ENCODE results near the gene GOLGA8T. TPM values are rescaled to one million over a fixed set of nuclear protein-coding genes. Genes with fewer than 3 reads are reported as not detected.
"Not testable (repeated sequence)": the region's sequence is repeated elsewhere in the genome, so short reads cannot be mapped to it uniquely, and the experiment has no call there.

The GOLGA8T gene
- polyA plus RNA-seq, 3 donors, result 0.27 TPM; not detected in 2

DNA sequence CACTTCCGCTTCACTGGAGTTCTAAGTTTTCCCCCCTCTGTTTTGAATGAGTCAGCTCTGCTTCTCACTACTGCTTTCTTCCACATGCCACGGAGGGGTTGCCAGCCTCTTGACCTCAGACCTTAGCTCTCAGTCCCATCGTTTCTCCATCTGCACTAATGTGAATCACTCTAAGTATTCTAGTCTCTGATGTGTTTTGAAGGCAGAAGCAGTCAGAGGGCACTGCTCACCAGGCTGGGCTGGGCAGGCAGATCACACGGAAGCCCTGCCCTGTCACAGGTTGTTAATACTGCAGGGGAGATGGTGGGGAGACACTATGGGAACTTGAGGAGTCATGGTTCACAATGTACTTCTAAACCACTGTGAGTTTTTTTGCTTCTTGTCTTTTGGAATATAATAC lies 24.3 kb upstream of the GOLGA8T start:
- H3K27ac ChIP-seq (ENCODE audit: low read depth in 1 of 2, low read length in 2 of 2); H4K20me1 ChIP-seq (ENCODE audit: insufficient read depth, low read length); H3K4me2 ChIP-seq (replicated peaks; ENCODE audit: extremely low read depth, low read length, poor library complexity, severe bottlenecking); H3K79me2 ChIP-seq (ENCODE audit: insufficient read depth, low read length); H3K9me3 Mint-ChIP-seq; DNase-seq; H3K27me3 ChIP-seq (ENCODE audit: control insufficient read depth in 2 of 2, insufficient read depth in 2 of 2, low read length in 2 of 2); intact Hi-C loops (cut with micrococcal nuclease); H3K27me3 Mint-ChIP-seq (ENCODE audit: low read depth in 3 of 3); H3K9ac ChIP-seq (ENCODE audit: insufficient read depth, low read length, poor library complexity, severe bottlenecking); H3K27ac Mint-ChIP-seq; H3K4me1 Mint-ChIP-seq; H3K4me3 Mint-ChIP-seq; H3K36me3 ChIP-seq (replicated peaks in 1 of 2; ENCODE audit: control insufficient read depth in 1 of 2, insufficient read depth in 2 of 2, low read length in 2 of 2); H3K4me3 ChIP-seq (replicated peaks in 1 of 3; ENCODE audit: low read depth in 2 of 3, low read length in 3 of 3); H3K4me1 ChIP-seq (ENCODE audit: control insufficient read depth in 1 of 2, insufficient read depth in 2 of 2, low read length in 2 of 2); H3K9me3 ChIP-seq (replicated peaks in 1 of 2; ENCODE audit: control insufficient read depth in 1 of 2, insufficient read depth in 1 of 2, low read length in 2 of 2); H2AFZ ChIP-seq (ENCODE audit: insufficient read depth, low read depth, low read length, poor library complexity, severe bottlenecking); H3K36me3 Mint-ChIP-seq: not testable (repeated sequence)
- WGBS (ENCODE audit: insufficient coverage), result no CpG with 5 or more reads among the region's 4 CpGs

DNA sequence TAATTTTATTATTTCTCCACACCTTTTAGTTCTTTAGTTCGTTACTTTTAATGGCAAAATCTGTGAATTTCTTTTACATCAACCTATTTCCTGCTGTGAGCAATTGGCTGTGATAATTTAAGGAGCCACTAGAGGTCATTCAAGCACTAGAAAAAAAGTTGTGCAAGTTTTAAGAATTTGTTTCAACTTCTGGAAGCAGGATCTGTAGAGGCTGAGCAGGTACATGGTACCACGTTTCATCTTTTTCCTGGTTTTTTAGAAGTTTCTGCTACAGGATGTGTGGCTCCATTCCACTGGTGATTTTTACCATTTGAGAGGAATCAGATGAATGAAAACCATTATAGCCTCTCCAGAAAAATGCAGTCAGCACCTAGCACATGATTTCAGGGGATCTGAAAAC lies 4.8 kb upstream of the GOLGA8T start:
- H3K36me3 ChIP-seq (replicated peaks in 1 of 2; ENCODE audit: control insufficient read depth in 1 of 2, insufficient read depth in 2 of 2, low read length in 2 of 2); H3K4me2 ChIP-seq (replicated peaks; ENCODE audit: extremely low read depth, low read length, poor library complexity, severe bottlenecking); DNase-seq; H3K9me3 ChIP-seq (replicated peaks in 1 of 2; ENCODE audit: control insufficient read depth in 1 of 2, insufficient read depth in 1 of 2, low read length in 2 of 2); H3K9me3 Mint-ChIP-seq; H3K4me3 Mint-ChIP-seq; intact Hi-C loops (cut with micrococcal nuclease); H2AFZ ChIP-seq (ENCODE audit: insufficient read depth, low read depth, low read length, poor library complexity, severe bottlenecking); H3K36me3 Mint-ChIP-seq; H3K4me3 ChIP-seq (replicated peaks in 1 of 3; ENCODE audit: low read depth in 2 of 3, low read length in 3 of 3); H4K20me1 ChIP-seq (ENCODE audit: insufficient read depth, low read length); H3K4me1 ChIP-seq (ENCODE audit: control insufficient read depth in 1 of 2, insufficient read depth in 2 of 2, low read length in 2 of 2); H3K4me1 Mint-ChIP-seq; H3K27me3 ChIP-seq (ENCODE audit: control insufficient read depth in 2 of 2, insufficient read depth in 2 of 2, low read length in 2 of 2); H3K27ac Mint-ChIP-seq; H3K27ac ChIP-seq (ENCODE audit: low read depth in 1 of 2, low read length in 2 of 2); H3K79me2 ChIP-seq (ENCODE audit: insufficient read depth, low read length); H3K27me3 Mint-ChIP-seq (ENCODE audit: low read depth in 3 of 3); H3K9ac ChIP-seq (ENCODE audit: insufficient read depth, low read length, poor library complexity, severe bottlenecking): not testable (repeated sequence)
- WGBS (ENCODE audit: insufficient coverage), result no CpG with 5 or more reads among the region's 2 CpGs

DNA sequence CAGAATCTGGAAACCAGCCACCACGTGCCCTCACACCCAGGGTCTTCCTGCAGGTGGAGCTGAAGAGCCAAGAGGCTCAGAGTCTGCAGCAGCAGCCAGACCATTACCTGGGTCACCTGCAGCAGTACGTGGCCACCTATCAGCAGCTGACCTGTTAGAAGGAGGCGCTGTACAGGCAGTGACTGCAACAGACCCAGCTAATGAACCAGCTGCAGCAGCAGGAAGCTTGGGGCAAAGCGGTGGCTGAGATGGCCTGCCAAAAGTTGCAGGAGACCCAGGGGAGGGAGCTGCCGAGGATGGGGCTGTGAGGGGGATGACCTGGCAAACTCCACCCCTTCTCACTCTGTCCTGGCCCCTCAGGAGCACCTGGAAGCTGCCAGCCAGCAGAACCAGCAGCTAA lies 8.4 kb downstream of the GOLGA8T start:
- intact Hi-C loops (cut with micrococcal nuclease); H3K4me1 ChIP-seq (ENCODE audit: control insufficient read depth in 1 of 2, insufficient read depth in 2 of 2, low read length in 2 of 2); H3K36me3 ChIP-seq (replicated peaks in 1 of 2; ENCODE audit: control insufficient read depth in 1 of 2, insufficient read depth in 2 of 2, low read length in 2 of 2); H3K27ac ChIP-seq (ENCODE audit: low read depth in 1 of 2, low read length in 2 of 2); H3K36me3 Mint-ChIP-seq; H3K9ac ChIP-seq (ENCODE audit: insufficient read depth, low read length, poor library complexity, severe bottlenecking); H3K4me1 Mint-ChIP-seq; H3K4me3 ChIP-seq (replicated peaks in 1 of 3; ENCODE audit: low read depth in 2 of 3, low read length in 3 of 3); DNase-seq; H3K27me3 Mint-ChIP-seq (ENCODE audit: low read depth in 3 of 3); H3K79me2 ChIP-seq (ENCODE audit: insufficient read depth, low read length); H4K20me1 ChIP-seq (ENCODE audit: insufficient read depth, low read length); H3K9me3 ChIP-seq (replicated peaks in 1 of 2; ENCODE audit: control insufficient read depth in 1 of 2, insufficient read depth in 1 of 2, low read length in 2 of 2); H3K9me3 Mint-ChIP-seq; H2AFZ ChIP-seq (ENCODE audit: insufficient read depth, low read depth, low read length, poor library complexity, severe bottlenecking); H3K27me3 ChIP-seq (ENCODE audit: control insufficient read depth in 2 of 2, insufficient read depth in 2 of 2, low read length in 2 of 2); H3K27ac Mint-ChIP-seq; H3K4me2 ChIP-seq (replicated peaks; ENCODE audit: extremely low read depth, low read length, poor library complexity, severe bottlenecking); H3K4me3 Mint-ChIP-seq: not testable (repeated sequence)
- WGBS (ENCODE audit: insufficient coverage), result no CpG with 5 or more reads among the region's 5 CpGs

DNA sequence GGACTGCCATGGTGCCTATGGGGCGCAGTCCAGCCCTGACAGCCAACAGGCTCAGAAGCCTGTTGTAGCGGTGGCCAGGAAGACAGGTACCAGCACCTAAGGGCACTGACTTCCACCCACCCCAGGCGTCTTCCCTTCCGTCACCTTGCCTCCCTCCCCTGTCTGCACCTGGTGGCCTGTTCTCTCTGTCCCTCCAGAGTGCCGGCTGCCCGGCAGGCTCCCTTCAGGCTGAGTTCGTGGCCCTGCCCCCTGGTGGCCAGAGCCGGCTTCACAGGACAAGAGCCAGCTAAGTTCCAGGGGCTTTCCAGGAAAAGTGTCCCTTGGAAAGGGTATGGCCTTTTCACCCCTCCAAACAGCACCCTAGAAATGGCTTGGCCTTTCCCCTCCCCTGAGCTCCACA lies 15.0 kb downstream of the GOLGA8T start:
- H3K79me2 ChIP-seq (ENCODE audit: insufficient read depth, low read length); H3K4me2 ChIP-seq (replicated peaks; ENCODE audit: extremely low read depth, low read length, poor library complexity, severe bottlenecking); H3K27ac Mint-ChIP-seq; H3K27me3 Mint-ChIP-seq (ENCODE audit: low read depth in 3 of 3); H3K4me1 Mint-ChIP-seq; H3K27me3 ChIP-seq (ENCODE audit: control insufficient read depth in 2 of 2, insufficient read depth in 2 of 2, low read length in 2 of 2); H3K27ac ChIP-seq (ENCODE audit: low read depth in 1 of 2, low read length in 2 of 2); H3K9me3 Mint-ChIP-seq; intact Hi-C loops (cut with micrococcal nuclease); H3K4me3 Mint-ChIP-seq; H3K4me1 ChIP-seq (ENCODE audit: control insufficient read depth in 1 of 2, insufficient read depth in 2 of 2, low read length in 2 of 2); DNase-seq; H2AFZ ChIP-seq (ENCODE audit: insufficient read depth, low read depth, low read length, poor library complexity, severe bottlenecking); H3K9me3 ChIP-seq (replicated peaks in 1 of 2; ENCODE audit: control insufficient read depth in 1 of 2, insufficient read depth in 1 of 2, low read length in 2 of 2); H3K36me3 Mint-ChIP-seq; H3K9ac ChIP-seq (ENCODE audit: insufficient read depth, low read length, poor library complexity, severe bottlenecking); H3K36me3 ChIP-seq (replicated peaks in 1 of 2; ENCODE audit: control insufficient read depth in 1 of 2, insufficient read depth in 2 of 2, low read length in 2 of 2); H4K20me1 ChIP-seq (ENCODE audit: insufficient read depth, low read length); H3K4me3 ChIP-seq (replicated peaks in 1 of 3; ENCODE audit: low read depth in 2 of 3, low read length in 3 of 3): not testable (repeated sequence)
- WGBS (ENCODE audit: insufficient coverage), result no CpG with 5 or more reads among the region's 8 CpGs

Data from CD14-positive monocyte (primary cell).